ENCODE results near the gene GRIK4.

- TF ChIP-seq CTCF (IDR thresholded peaks at IDR 0.05; ENCODE audit: insufficient read depth, low read length) (no peak), GABPA (IDR thresholded peaks at IDR 0.05; ENCODE audit: low read depth) (no peak), POLR2AphosphoS5 (IDR thresholded peaks at IDR 0.05; ENCODE audit: low read depth) (no peak)
Observed at GRCh38 chr11:120690406-120690805, 178.9 kb downstream of the GRIK4 start.
